DOHH2 (cell line): Measurements from ENCODE around the gene FZD10.

Source experiments
- H3F3A ChIP-seq: fragments of 200-600 bp; sonication (generic), shearing (Covaris generic); 2 replicates; pipeline ENCODE4 v1.6.0; 2016; ENCODE audit warnings: antibody characterized with exemption, mild to moderate bottlenecking; ENCODE audit not compliant: control insufficient read depth, insufficient read depth
- H3K27ac ChIP-seq: fragments of 200-600 bp; sonication (generic); 2 replicates; pipeline ENCODE4 v1.5.1; 2014; ENCODE audit warnings: low read depth, mild to moderate bottlenecking, low read length, moderate library complexity
- H3K27me3 ChIP-seq: fragments of 200-600 bp; sonication (generic); 2 replicates; pipeline ENCODE4 v1.6.1; 2014; ENCODE audit warnings: mild to moderate bottlenecking, low read length, mixed read lengths; ENCODE audit not compliant: control insufficient read depth
- H3K36me3 ChIP-seq: fragments of 200-600 bp; sonication (generic); 2 replicates; pipeline ENCODE4 v1.6.1; 2014; ENCODE audit warnings: mild to moderate bottlenecking, low read length, moderate library complexity, mixed read lengths; ENCODE audit not compliant: control insufficient read depth
- H3K4me1 ChIP-seq: fragments of 200-600 bp; sonication (generic); 2 replicates; pipeline ENCODE4 v1.6.1; 2014; ENCODE audit warnings: mild to moderate bottlenecking, low read length, mixed read lengths; ENCODE audit not compliant: control insufficient read depth
- H3K4me2 ChIP-seq: fragments of 200-600 bp; sonication (generic); 2 replicates; pipeline ENCODE4 v1.6.0; 2014; ENCODE audit warnings: mild to moderate bottlenecking, low read length, moderate library complexity
- H3K4me3 ChIP-seq: fragments of 200-600 bp; sonication (generic); 2 replicates; pipeline ENCODE4 v1.5.1; 2014; ENCODE audit warnings: mild to moderate bottlenecking, low read length, mixed read lengths
- H3K79me2 ChIP-seq: fragments of 200-600 bp; sonication (generic); 2 replicates; pipeline ENCODE4 v1.6.1; 2014; ENCODE audit warnings: mild to moderate bottlenecking, low read length, mixed read lengths; ENCODE audit not compliant: control insufficient read depth
- H3K9me2 ChIP-seq: fragments of 200-600 bp; sonication (generic); replicated peaks from 2 replicates; pipeline ENCODE4 v1.6.1; 2014; ENCODE audit warnings: mild to moderate bottlenecking, low read length, mixed read lengths; ENCODE audit not compliant: control insufficient read depth
- H3K9me3 ChIP-seq: fragments of 200-600 bp; sonication (generic); 2 replicates; pipeline ENCODE4 v1.6.1; 2014; ENCODE audit warnings: antibody characterized with exemption, low read length, mixed read lengths; ENCODE audit not compliant: control insufficient read depth, insufficient read depth
- H4K20me1 ChIP-seq: fragments of 200-600 bp; sonication (generic); 2 replicates; pipeline ENCODE4 v1.6.0; 2014; ENCODE audit warnings: low read depth, mild to moderate bottlenecking, antibody characterized with exemption, low read length, moderate library complexity; ENCODE audit not compliant: control insufficient read depth, insufficient read depth
- CTCF ChIP-seq: fragments of 200-600 bp; sonication (generic); IDR thresholded peaks from one replicate; pipeline ENCODE4 v1.5.1; 2014; ENCODE audit warnings: antibody characterized with exemption, mild to moderate bottlenecking, low read depth, low read length; ENCODE audit not compliant: poor library complexity, severe bottlenecking
- EZH2phosphoT487 ChIP-seq: fragments of 200-600 bp; sonication (generic); IDR thresholded peaks from 2 replicates; pipeline ENCODE4 v1.6.1; 2017; ENCODE audit warnings: borderline replicate concordance, mild to moderate bottlenecking, antibody characterized with exemption, low read length, moderate library complexity, mixed read lengths

FZD10 gene

GRCh38 chr12:130154276-130155070, 7.8 kb upstream of the FZD10 start:
- Histone ChIP-seq H3K4me2 (no peak overlapping the region), H3K79me2 (no peaks in the 10 kb centered on the region), H3F3A (no peaks in the 10 kb centered on the region), H3K36me3 (no peaks in the 10 kb centered on the region), H3K4me1 (no peaks in the 10 kb centered on the region), H3K4me3 (no peak overlapping the region), H3K9me2 (no peaks in the 10 kb centered on the region), H3K9me3 (no peaks in the 10 kb centered on the region), H4K20me1 (no peaks in the 10 kb centered on the region), H3K27me3 (no peaks in the 10 kb centered on the region), H3K27ac (no peak overlapping the region)
- TF ChIP-seq EZH2phosphoT487 (no peak), CTCF (no peak)

- Histone ChIP-seq H3K79me2 (no peaks in the 10 kb centered on the region), H4K20me1 (no peaks in the 10 kb centered on the region), H3K4me3 (no peak overlapping the region), H3K4me2 (no peak overlapping the region), H3K9me3 (no peaks in the 10 kb centered on the region), H3K9me2 (no peaks in the 10 kb centered on the region), H3K4me1 (no peaks in the 10 kb centered on the region), H3K36me3 (no peaks in the 10 kb centered on the region), H3K27me3 (no peaks in the 10 kb centered on the region), H3K27ac (no peak overlapping the region), H3F3A (no peaks in the 10 kb centered on the region)
- TF ChIP-seq CTCF (no peak), EZH2phosphoT487 (no peak)
These were observed 6.7 kb upstream of the FZD10 start for GRCh38 chr12:130155416-130156073.

- H4K20me1 ChIP-seq: no peaks in the 10 kb centered on the region
- H3K79me2 ChIP-seq: no peaks in the 10 kb centered on the region
- H3K4me3 ChIP-seq: no peak overlapping the region
- TF ChIP-seq CTCF: no peak
- TF ChIP-seq EZH2phosphoT487: no peak
- no peaks in the 10 kb centered on the region for H3K27me3 ChIP-seq
- H3K4me2 ChIP-seq: no peak overlapping the region
- H3K27ac ChIP-seq: no peak overlapping the region
- H3K36me3 ChIP-seq: no peaks in the 10 kb centered on the region
- H3K4me1 ChIP-seq: no peaks in the 10 kb centered on the region
- H3K9me2 ChIP-seq: no peaks in the 10 kb centered on the region
- H3K9me3 ChIP-seq: peaks cover 3% of the 10 kb centered on the region
- H3F3A ChIP-seq: no peaks in the 10 kb centered on the region
These were observed 5.5 kb upstream of the FZD10 start for GRCh38 chr12:130156652-130157275.
